ENCODE measurements around the gene HIPK2. TPM values are rescaled to one million over a fixed set of nuclear protein-coding genes. Genes with fewer than 3 reads are reported as not detected.
A peak's percentile ranks its signal among the peaks of the same experiment; 100 is the strongest.

Gene HIPK2
- total and polyA plus RNA-seq, 10 of the 15 experiments (the other 5 are each of a cell fraction or from before 2014, with no cell fraction given): 1.7 to 39.0 (median 9.4) TPM

DNA sequence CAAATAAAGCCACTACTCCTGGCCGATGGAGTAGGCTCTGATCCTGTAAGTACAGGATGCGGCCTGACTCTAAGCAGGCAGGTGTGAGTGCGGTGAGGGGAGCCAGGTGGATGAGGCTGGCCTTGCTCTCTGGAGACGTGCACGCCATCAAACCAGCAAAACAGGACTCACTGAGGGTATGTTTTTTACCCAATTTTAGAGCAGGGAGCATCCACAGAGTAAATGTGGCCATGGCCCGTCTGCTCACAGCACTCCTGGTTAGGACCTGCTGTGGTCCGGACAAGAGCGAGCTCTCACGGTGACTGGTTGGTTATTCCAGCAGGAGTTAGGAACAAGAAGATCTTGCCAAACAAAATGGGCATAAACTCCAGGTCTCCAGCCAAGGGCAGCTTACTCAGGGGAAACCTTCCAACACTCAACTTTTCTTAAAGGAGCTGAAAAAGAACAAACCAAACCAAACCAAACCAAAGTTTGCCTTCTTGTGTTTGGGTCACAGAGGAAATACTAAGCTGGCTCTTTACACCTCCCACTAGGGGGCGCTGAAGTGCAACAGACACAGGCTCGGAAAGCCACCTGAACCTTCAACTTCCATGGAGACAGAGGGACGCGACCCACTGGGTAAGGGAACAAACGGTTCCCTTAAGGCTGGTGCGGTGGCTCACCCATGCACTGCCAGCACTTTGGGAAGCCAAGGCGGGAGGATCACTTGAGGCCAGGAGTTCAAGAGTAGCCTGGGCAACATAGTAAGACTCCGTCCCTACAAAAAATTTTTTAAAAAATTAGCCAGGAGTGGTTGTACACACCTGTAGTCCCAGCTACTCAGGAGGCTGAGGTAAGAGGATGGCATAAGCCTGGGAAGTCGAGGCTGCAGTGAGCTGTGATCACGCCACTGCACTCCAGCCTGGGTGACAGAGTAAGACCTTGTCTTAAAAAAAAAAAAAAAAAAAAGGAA is 131.9 kb downstream of the HIPK2 start:
- no peaks in the 10 kb centered on the region; the same call in 1 of the 2 replicates for H3K79me2 ChIP-seq (ENCODE audit: control insufficient read depth, insufficient read depth, low read length)
- peak; percentile 28 for DNase-seq (ENCODE audit: low read depth, low spot score)
- POLR2A ChIA-PET: interaction anchor here (0.5 to 3.4 kb wide), 6 partner anchors 19 to 234 kb away, joined by 3 to 32 read pairs (median 4); partner anchors contain the start of gene HIPK2
- no peak overlapping the region for H3K4me2 ChIP-seq (ENCODE audit: control insufficient read depth, insufficient read depth)
- intact Hi-C loops (cut with micrococcal nuclease; ENCODE audit: unreplicated experiment) (loop anchor here (1.0 to 5.0 kb wide), 4 partner anchors 130 to 356 kb away; no protein-coding TSS in a partner anchor), in situ Hi-C loops (cut with MboI) (loop anchor here (5.0 kb wide), 1 partner anchor 126 kb away; no protein-coding TSS in a partner anchor)
- FAIRE-seq: peak; percentile 72
- H3K27me3 ChIP-seq (replicated peaks in 1 of 2; ENCODE audit: control insufficient read depth in 2 of 2, insufficient read depth in 2 of 2, low read length in 1 of 2): no peaks in the 10 kb centered on the region
- peaks cover 4 to 13% of the 10 kb centered on the region in 2 experiments; a peak in 3 of 4 replicates for H3K36me3 ChIP-seq (ENCODE audit: control insufficient read depth in 2 of 2, insufficient read depth in 2 of 2, low read length in 1 of 2)
- SMC1A ChIA-PET (ENCODE audit: uncharacterized antibody, unreplicated experiment): interaction anchor here (0.7 to 5.3 kb wide), 43 partner anchors 8 to 372 kb away, joined by 3 to 121 read pairs (median 5); no protein-coding TSS in a partner anchor
- H3K27ac ChIP-seq (ENCODE audit: control insufficient read depth, insufficient read depth): no peak overlapping the region
- 0 out of 2 replicates have a peak, but pooled peaks cover 2% of the 10 kb centered on the region for H4K20me1 ChIP-seq (ENCODE audit: control insufficient read depth, insufficient read depth)
- H2AFZ ChIP-seq (ENCODE audit: control insufficient read depth, low read depth, low read length): no peak overlapping the region
- no peak overlapping the region for H3K9ac ChIP-seq (ENCODE audit: control insufficient read depth, insufficient read depth, low read length)
- peak; percentile 43 for ATAC-seq
- no TSS peak for BruUV-seq (replicated peaks)
- no peak overlapping the region for H3K4me3 ChIP-seq
- RAD21 ChIA-PET (ENCODE audit: unreplicated experiment): interaction anchor here (0.6 to 5.2 kb wide), 31 partner anchors 9 to 356 kb away, joined by 3 to 135 read pairs (median 6); partner anchors contain the start of gene TBXAS1
- H3K9me3 ChIP-seq (replicated peaks; ENCODE audit: control insufficient read depth, insufficient read depth, low read length): no peaks in the 10 kb centered on the region; the same call in 2 of the 3 replicates
- CTCF ChIA-PET: interaction anchor here (0.6 to 5.2 kb wide), 68 partner anchors 9 to 794 kb away, joined by 3 to 225 read pairs (median 5); no protein-coding TSS in a partner anchor
- H3K4me1 ChIP-seq (ENCODE audit: control insufficient read depth, insufficient read depth, low read length): peaks cover 39% of the 10 kb centered on the region
- WGBS (ENCODE audit: insufficient coverage, insufficient replicate concordance, low lambda C conversion rate, missing lambda C conversion rate): 50% methylated on average over 19 of the region's 19 CpGs
- TF ChIP-seq, protein P1, sequence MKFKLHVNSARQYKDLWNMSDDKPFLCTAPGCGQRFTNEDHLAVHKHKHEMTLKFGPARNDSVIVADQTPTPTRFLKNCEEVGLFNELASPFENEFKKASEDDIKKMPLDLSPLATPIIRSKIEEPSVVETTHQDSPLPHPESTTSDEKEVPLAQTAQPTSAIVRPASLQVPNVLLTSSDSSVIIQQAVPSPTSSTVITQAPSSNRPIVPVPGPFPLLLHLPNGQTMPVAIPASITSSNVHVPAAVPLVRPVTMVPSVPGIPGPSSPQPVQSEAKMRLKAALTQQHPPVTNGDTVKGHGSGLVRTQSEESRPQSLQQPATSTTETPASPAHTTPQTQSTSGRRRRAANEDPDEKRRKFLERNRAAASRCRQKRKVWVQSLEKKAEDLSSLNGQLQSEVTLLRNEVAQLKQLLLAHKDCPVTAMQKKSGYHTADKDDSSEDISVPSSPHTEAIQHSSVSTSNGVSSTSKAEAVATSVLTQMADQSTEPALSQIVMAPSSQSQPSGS (IDR thresholded peaks at IDR 0.05; ENCODE audit: low read length): no peak
- no peak for TF ChIP-seq SREBF2 (IDR thresholded peaks at IDR 0.05; ENCODE audit: low read length)
- TF ChIP-seq FOXK2 (IDR thresholded peaks at IDR 0.05): no peak
- TF ChIP-seq NBN (IDR thresholded peaks at IDR 0.05): no peak
- TF ChIP-seq, protein P2, sequence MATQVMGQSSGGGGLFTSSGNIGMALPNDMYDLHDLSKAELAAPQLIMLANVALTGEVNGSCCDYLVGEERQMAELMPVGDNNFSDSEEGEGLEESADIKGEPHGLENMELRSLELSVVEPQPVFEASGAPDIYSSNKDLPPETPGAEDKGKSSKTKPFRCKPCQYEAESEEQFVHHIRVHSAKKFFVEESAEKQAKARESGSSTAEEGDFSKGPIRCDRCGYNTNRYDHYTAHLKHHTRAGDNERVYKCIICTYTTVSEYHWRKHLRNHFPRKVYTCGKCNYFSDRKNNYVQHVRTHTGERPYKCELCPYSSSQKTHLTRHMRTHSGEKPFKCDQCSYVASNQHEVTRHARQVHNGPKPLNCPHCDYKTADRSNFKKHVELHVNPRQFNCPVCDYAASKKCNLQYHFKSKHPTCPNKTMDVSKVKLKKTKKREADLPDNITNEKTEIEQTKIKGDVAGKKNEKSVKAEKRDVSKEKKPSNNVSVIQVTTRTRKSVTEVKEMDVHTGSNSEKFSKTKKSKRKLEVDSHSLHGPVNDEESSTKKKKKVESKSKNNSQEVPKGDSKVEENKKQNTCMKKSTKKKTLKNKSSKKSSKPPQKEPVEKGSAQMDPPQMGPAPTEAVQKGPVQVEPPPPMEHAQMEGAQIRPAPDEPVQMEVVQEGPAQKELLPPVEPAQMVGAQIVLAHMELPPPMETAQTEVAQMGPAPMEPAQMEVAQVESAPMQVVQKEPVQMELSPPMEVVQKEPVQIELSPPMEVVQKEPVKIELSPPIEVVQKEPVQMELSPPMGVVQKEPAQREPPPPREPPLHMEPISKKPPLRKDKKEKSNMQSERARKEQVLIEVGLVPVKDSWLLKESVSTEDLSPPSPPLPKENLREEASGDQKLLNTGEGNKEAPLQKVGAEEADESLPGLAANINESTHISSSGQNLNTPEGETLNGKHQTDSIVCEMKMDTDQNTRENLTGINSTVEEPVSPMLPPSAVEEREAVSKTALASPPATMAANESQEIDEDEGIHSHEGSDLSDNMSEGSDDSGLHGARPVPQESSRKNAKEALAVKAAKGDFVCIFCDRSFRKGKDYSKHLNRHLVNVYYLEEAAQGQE (IDR thresholded peaks at IDR 0.05; ENCODE audit: low read depth, low read length): no peak
- TF ChIP-seq MTA3 (IDR thresholded peaks at IDR 0.05; ENCODE audit: borderline replicate concordance, low read length): no peak
- TF ChIP-seq POLR2A (IDR thresholded peaks at IDR 0.05; ENCODE audit: low read depth, low read length): no peak
- TF ChIP-seq MYC (IDR thresholded peaks at IDR 0.05; ENCODE audit: insufficient read depth, insufficient read length, insufficient replicate concordance, low read length, severe bottlenecking): no peak
- TF ChIP-seq EED (IDR thresholded peaks at IDR 0.05; ENCODE audit: low read depth): peak; percentile 51; the same call in 1 of the 2 replicates
- TF ChIP-seq POLR2AphosphoS2 (IDR thresholded peaks at IDR 0.05; ENCODE audit: low read depth, low read length): no peak
- TF ChIP-seq, protein P3, sequence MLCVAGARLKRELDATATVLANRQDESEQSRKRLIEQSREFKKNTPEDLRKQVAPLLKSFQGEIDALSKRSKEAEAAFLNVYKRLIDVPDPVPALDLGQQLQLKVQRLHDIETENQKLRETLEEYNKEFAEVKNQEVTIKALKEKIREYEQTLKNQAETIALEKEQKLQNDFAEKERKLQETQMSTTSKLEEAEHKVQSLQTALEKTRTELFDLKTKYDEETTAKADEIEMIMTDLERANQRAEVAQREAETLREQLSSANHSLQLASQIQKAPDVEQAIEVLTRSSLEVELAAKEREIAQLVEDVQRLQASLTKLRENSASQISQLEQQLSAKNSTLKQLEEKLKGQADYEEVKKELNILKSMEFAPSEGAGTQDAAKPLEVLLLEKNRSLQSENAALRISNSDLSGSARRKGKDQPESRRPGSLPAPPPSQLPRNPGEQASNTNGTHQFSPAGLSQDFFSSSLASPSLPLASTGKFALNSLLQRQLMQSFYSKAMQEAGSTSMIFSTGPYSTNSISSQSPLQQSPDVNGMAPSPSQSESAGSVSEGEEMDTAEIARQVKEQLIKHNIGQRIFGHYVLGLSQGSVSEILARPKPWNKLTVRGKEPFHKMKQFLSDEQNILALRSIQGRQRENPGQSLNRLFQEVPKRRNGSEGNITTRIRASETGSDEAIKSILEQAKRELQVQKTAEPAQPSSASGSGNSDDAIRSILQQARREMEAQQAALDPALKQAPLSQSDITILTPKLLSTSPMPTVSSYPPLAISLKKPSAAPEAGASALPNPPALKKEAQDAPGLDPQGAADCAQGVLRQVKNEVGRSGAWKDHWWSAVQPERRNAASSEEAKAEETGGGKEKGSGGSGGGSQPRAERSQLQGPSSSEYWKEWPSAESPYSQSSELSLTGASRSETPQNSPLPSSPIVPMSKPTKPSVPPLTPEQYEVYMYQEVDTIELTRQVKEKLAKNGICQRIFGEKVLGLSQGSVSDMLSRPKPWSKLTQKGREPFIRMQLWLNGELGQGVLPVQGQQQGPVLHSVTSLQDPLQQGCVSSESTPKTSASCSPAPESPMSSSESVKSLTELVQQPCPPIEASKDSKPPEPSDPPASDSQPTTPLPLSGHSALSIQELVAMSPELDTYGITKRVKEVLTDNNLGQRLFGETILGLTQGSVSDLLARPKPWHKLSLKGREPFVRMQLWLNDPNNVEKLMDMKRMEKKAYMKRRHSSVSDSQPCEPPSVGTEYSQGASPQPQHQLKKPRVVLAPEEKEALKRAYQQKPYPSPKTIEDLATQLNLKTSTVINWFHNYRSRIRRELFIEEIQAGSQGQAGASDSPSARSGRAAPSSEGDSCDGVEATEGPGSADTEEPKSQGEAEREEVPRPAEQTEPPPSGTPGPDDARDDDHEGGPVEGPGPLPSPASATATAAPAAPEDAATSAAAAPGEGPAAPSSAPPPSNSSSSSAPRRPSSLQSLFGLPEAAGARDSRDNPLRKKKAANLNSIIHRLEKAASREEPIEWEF (IDR thresholded peaks at IDR 0.05; ENCODE audit: insufficient replicate concordance, low read depth, low read length): no peak
- no peak for TF ChIP-seq ZNF622 (IDR thresholded peaks at IDR 0.05)

Data from GM12878 (cell line).